ENCODE results near the gene PCP2. TPM values are rescaled to one million over a fixed set of nuclear protein-coding genes. Genes with fewer than 3 reads are reported as not detected.

PCP2 gene
- total RNA-seq, 1 donor from 2014 or later: not detected

GRCh38 chr19:7638802-7639465 is 5.4 kb upstream of the PCP2 start:
- no peak for DNase-seq (ENCODE audit: low read depth, low spot score)

GRCh38 chr19:7637374-7638256 is 4.1 kb upstream of the PCP2 start:
- no peak for DNase-seq (ENCODE audit: low read depth, low spot score)

- DNase-seq (ENCODE audit: low read depth, low spot score): no peak
Measured at GRCh38 chr19:7636691-7637373, 3.3 kb upstream of the PCP2 start, which contains the start of gene STXBP2. Gene STXBP2, plus strand, starts transcription at chr19:7637110. Its CDS starts 40 bp downstream, at chr19:7637150.

GRCh38 chr19:7636317-7636690 is 2.8 kb upstream of the PCP2 start:
- no peak for DNase-seq (ENCODE audit: low read depth, low spot score)

- DNase-seq (ENCODE audit: low read depth, low spot score): no peak
Measured at GRCh38 chr19:7635670-7636069, 2.2 kb upstream of the PCP2 start.

- no peak for DNase-seq (ENCODE audit: low read depth, low spot score)
Measured at GRCh38 chr19:7632340-7633203, 947 bp downstream of the PCP2 start.

- DNase-seq (ENCODE audit: low read depth, low spot score): no peak
Measured at GRCh38 chr19:7631577-7631976, 1.9 kb downstream of the PCP2 start.

- peak; percentile 96 for DNase-seq (ENCODE audit: low read depth, low spot score)
Measured at GRCh38 chr19:7629347-7630054, 4.0 kb downstream of the PCP2 start, which contains the start of the genes PET100 and XAB2. Gene PET100, plus strand, starts transcription at chr19:7629793. Its CDS starts 41 bp downstream, at chr19:7629834. Gene XAB2, minus strand, starts transcription at chr19:7629545. Its CDS starts 18 bp downstream, at chr19:7629527.

GRCh38 chr19:7628589-7629311 is 4.8 kb downstream of the PCP2 start:
- DNase-seq (ENCODE audit: low read depth, low spot score): no peak

GRCh38 chr19:7627166-7627565 is 6.4 kb downstream of the PCP2 start:
- no peak for DNase-seq (ENCODE audit: low read depth, low spot score)

GRCh38 chr19:7625763-7626372 is 7.7 kb downstream of the PCP2 start:
- no peak for DNase-seq (ENCODE audit: low read depth, low spot score)

- DNase-seq (ENCODE audit: low read depth, low spot score): no peak
Measured at GRCh38 chr19:7624810-7625209, 8.7 kb downstream of the PCP2 start.

- no peak for DNase-seq (ENCODE audit: low read depth, low spot score)
Measured at GRCh38 chr19:7623725-7624603, 9.6 kb downstream of the PCP2 start.

- DNase-seq (ENCODE audit: low read depth, low spot score): no peak
Measured at GRCh38 chr19:7622933-7623685, 10.4 kb downstream of the PCP2 start.

- DNase-seq (ENCODE audit: low read depth, low spot score): no peak
Measured at GRCh38 chr19:7620442-7621412, 12.8 kb downstream of the PCP2 start.

All from pulmonary artery endothelial cell (primary cell).